HG02798 (cell line): ENCODE results near the gene SULT4A1.
"Not testable (repeated sequence)": the region's sequence is repeated elsewhere in the genome, so short reads cannot be mapped to it uniquely, and the experiment has no call there.

ENCODE experiments used
- ATAC-seq: cut with Tn5 transposase; IDR thresholded peaks from one replicate; pipeline ENCODE4 v1.9.1; 2021; ENCODE audit warnings: mild to moderate bottlenecking; ENCODE audit not compliant: unreplicated experiment, poor library complexity

SULT4A1 gene, protein sequence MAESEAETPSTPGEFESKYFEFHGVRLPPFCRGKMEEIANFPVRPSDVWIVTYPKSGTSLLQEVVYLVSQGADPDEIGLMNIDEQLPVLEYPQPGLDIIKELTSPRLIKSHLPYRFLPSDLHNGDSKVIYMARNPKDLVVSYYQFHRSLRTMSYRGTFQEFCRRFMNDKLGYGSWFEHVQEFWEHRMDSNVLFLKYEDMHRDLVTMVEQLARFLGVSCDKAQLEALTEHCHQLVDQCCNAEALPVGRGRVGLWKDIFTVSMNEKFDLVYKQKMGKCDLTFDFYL

DNA sequence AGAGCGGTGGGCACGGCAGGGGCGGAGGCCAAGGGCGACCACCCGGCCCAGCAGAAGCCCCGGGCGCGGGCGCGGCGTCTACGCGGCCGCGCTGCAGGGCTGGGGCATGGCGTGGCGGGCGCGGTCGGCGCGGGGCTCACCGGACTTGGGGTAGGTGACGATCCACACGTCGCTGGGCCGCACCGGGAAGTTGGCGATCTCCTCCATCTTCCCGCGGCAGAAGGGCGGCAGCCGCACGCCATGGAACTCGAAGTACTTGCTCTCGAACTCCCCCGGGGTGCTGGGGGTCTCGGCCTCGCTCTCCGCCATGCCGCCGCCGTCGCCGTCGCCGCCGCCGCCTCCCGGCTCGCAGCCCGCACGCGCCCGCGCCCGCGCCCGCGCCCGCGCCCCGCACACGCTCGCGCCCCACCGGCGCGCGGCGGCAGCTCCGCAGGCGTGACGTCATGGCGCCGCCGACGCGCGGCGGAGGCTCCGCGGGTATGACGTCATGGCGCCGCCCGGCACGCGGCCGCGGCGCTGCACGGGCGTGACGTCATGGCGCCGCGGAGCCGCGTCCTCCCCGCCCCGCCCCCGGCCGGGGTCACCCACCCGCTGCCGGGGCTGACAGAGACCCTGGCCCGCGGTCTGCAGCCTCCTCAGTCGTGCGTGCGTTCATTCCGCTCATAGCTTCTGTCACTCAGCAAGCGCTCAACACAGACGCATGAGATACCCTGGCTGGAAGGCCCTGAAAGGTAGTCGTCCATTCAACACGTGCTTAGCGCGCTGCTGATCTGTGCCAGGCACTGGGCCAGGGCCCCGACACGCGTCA lies at the start of gene SULT4A1:
SULT4A1 (minus strand) TSS at position 440 of the 808 bp plus-strand sequence; CDS start at position 309, 131 bp downstream.
- ATAC-seq: no peak

- ATAC-seq: no peak
These were observed 49.0 kb upstream of the SULT4A1 start for GRCh38 chr22:43911351-43911750.

DNA sequence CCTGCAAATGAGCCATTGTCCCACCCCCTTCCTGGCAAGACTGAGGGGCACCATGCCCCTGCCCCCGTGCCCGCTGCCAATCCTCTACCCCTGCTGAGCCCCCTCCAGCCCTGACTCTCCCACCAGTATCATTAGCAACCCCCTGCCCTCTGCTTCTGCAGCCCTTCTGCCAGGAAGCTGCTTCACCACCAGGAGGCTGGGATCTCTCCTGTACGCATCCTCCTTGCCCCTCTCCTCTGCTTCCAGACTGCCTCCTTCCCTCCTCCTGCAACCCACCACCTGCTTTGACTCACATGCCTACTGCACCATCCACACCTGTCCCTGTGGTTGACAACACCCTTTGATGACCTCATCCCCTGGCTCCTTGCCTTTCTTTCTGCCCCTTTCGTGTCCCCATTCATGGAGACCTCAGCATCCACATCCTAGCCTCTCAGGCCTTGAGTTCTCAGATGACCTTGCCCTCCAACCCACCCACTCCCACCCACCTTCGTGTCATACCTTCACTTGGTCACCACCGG lies 47.9 kb upstream of the SULT4A1 start:
- ATAC-seq: no peak

DNA sequence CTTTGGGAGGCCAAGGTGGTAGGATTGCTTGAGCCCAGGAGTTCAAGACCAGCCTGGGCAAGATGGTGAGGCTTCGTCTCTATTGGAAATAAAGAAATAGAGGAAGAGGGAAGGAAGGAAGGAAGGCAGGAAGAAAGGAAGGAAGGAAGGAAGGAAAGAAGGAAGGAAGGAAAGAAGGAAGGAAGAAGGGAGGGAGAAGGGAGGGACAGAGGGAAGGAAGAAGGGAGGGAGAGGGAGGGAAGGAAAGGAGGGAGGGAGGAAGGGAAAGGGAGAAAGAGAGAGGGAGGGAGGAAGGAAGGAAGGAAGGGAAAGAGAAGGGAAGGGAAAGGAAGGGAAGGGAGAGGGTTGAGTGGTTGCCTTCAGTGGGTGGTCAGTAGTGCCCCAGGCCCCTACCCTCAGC lies 47.4 kb upstream of the SULT4A1 start:
- ATAC-seq: no peak

- no peak for ATAC-seq
These were observed 43.4 kb upstream of the SULT4A1 start for GRCh38 chr22:43905681-43906080.

GRCh38 chr22:43904412-43904811 lies 42.1 kb upstream of the SULT4A1 start:
- ATAC-seq: not testable (repeated sequence)

- ATAC-seq: not testable (repeated sequence)
These were observed 40.7 kb upstream of the SULT4A1 start for GRCh38 chr22:43903033-43903432.

GRCh38 chr22:43901976-43902643 lies 39.8 kb upstream of the SULT4A1 start:
- ATAC-seq: no peak

- no peak for ATAC-seq
These were observed 37.9 kb upstream of the SULT4A1 start for GRCh38 chr22:43900206-43900605.

- ATAC-seq: no peak
These were observed 35.5 kb upstream of the SULT4A1 start for GRCh38 chr22:43897751-43898261.

GRCh38 chr22:43895986-43896645 lies 33.8 kb upstream of the SULT4A1 start:
- ATAC-seq: no peak

GRCh38 chr22:43894122-43894521 lies 31.8 kb upstream of the SULT4A1 start:
- ATAC-seq: no peak

- ATAC-seq: no peak
These were observed 31.0 kb upstream of the SULT4A1 start for GRCh38 chr22:43893266-43893665.

- ATAC-seq: no peak
These were observed 30.0 kb upstream of the SULT4A1 start for GRCh38 chr22:43892183-43892894.

GRCh38 chr22:43891360-43892182 lies 29.3 kb upstream of the SULT4A1 start, which contains the start of gene PNPLA5:
Gene PNPLA5 (minus strand): TSS chr22:43892013. CDS start chr22:43891880, 133 bp downstream.
- no peak for ATAC-seq

DNA sequence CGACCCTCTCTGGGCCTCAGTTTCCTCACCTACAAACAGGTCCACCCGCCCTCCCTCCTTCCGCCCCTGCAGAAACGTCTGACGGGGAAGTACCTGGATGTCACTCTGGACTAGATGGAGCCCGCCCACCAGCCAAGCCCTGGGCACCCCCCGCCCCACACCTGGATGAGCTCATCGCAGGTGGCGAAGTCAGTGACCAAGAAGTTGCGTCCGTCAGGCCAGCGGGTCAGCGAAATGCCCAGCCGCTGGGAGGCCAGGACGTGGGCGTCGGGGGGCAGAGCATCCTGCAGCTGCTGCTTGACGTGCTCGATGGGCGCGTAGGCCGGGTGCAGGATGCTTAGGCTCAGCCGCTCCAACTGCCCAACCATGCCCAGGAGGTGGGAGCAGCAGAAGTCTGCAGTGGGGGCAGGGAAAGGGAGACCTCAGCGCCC lies 28.6 kb upstream of the SULT4A1 start:
- ATAC-seq: no peak

DNA sequence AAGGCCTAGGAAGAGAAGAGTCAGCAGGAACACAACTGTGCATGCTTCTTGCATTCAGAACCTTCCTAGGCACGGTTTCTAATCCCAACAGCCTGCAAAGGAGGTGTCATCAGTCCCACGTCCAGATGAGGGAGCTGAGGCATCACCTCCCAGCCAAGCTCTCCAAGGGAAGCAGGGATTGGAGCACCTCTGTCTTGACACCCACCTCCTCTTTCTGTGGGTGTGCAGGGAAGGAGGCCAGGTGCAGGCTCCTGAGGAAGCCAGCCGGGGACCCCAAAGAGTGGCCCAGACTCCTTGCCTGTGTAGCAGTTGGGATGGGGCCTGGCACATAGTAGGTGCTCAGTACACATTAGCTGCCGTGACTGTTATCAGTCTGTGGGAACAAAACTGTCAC lies 27.5 kb upstream of the SULT4A1 start:
- ATAC-seq: no peak

GRCh38 chr22:43889201-43889859 lies 27.0 kb upstream of the SULT4A1 start:
- ATAC-seq: no peak
